Mesendoderm (in vitro differentiated cells): ENCODE measurements around the gene CIDEA.
"Not testable (repeated sequence)": the region's sequence is repeated elsewhere in the genome, so short reads cannot be mapped to it uniquely, and the experiment has no call there.

Experiments used
- DNase-seq: peaks from one replicate; pipeline ENCODE4 v3.0.0; 2013
- H2AK5ac ChIP-seq: 2 replicates; pipeline ENCODE4 v1.6.1; 2013; ENCODE audit warnings: low read length, inconsistent platforms
- H2BK120ac ChIP-seq: 2 replicates; pipeline ENCODE4 v1.6.1; 2013; ENCODE audit warnings: low read depth, mild to moderate bottlenecking, low read length, moderate library complexity, mixed read lengths
- H2BK15ac ChIP-seq: replicated peaks from 2 replicates; pipeline ENCODE4 v1.6.1; 2013; ENCODE audit warnings: low read depth, mild to moderate bottlenecking, moderate library complexity
- H2BK5ac ChIP-seq: 2 replicates; pipeline ENCODE4 v1.6.1; 2013; ENCODE audit warnings: low read length, inconsistent platforms
- H3K18ac ChIP-seq: 2 replicates; pipeline ENCODE4 v1.6.1; 2013; ENCODE audit warnings: mild to moderate bottlenecking, low read length, mixed read lengths
- H3K23ac ChIP-seq: one replicate; pipeline ENCODE4 v1.6.1; 2013; ENCODE audit warnings: low read length
- H3K27ac ChIP-seq: 2 replicates; pipeline ENCODE4 v1.5.1; 2013; ENCODE audit warnings: low read depth, mild to moderate bottlenecking, inconsistent platforms, low read length, moderate library complexity
- H3K27me3 ChIP-seq: 2 replicates; pipeline ENCODE4 v1.6.1; 2013; ENCODE audit warnings: low read length, control low read depth, mild to moderate bottlenecking, inconsistent platforms; ENCODE audit not compliant: insufficient read depth, poor library complexity
- H3K36me3 ChIP-seq: 2 replicates; pipeline ENCODE4 v1.6.1; 2013; ENCODE audit warnings: low read length, inconsistent platforms; ENCODE audit not compliant: control insufficient read depth, insufficient read depth
- H3K4ac ChIP-seq: one replicate; pipeline ENCODE4 v1.6.1; 2013; ENCODE audit warnings: low read depth, mild to moderate bottlenecking, low read length, moderate library complexity
- H3K4me1 ChIP-seq: 2 replicates; pipeline ENCODE4 v1.6.1; 2013; ENCODE audit warnings: low read depth, low read length, inconsistent platforms; ENCODE audit not compliant: control insufficient read depth
- H3K4me2 ChIP-seq: 2 replicates; pipeline ENCODE4 v1.6.1; 2013; ENCODE audit warnings: low read length
- H3K4me3 ChIP-seq: 2 replicates; pipeline ENCODE4 v1.5.1; 2013; ENCODE audit warnings: mild to moderate bottlenecking, low read length
- H3K56ac ChIP-seq: one replicate; pipeline ENCODE4 v1.6.1; 2013; ENCODE audit warnings: low read length
- H3K79me1 ChIP-seq: 2 replicates; pipeline ENCODE4 v1.6.1; 2013; ENCODE audit warnings: low read length, inconsistent platforms
- H3K79me2 ChIP-seq: 2 replicates; pipeline ENCODE4 v1.6.1; 2013; ENCODE audit warnings: mild to moderate bottlenecking, low read length; ENCODE audit not compliant: control insufficient read depth, insufficient read depth
- H3K9ac ChIP-seq: 2 replicates; pipeline ENCODE4 v1.6.1; 2013; ENCODE audit warnings: low read length, inconsistent platforms
- H4K5ac ChIP-seq: one replicate; pipeline ENCODE4 v1.6.1; 2013; ENCODE audit warnings: low read length
- H4K8ac ChIP-seq: one replicate; pipeline ENCODE4 v1.6.1; 2013; ENCODE audit warnings: low read depth, mild to moderate bottlenecking, control low read depth, low read length, moderate library complexity
- WGBS: extraction: QIAGEN DNeasy Blood & Tissue Kit; methylation state at CpG from one replicate; pipeline ENCODE4 v1.1.7; 2013; ENCODE audit warnings: low lambda C conversion rate, missing lambda C conversion rate; ENCODE audit not compliant: insufficient coverage; ENCODE audit errors: extremely low coverage; 5-methylcytosine and 5-hydroxymethylcytosine counted together

Gene CIDEA

GRCh38 chr18:12230561-12230960 is 23.6 kb upstream of the CIDEA start:
- not testable (repeated sequence) for H3K36me3 ChIP-seq, H3K9ac ChIP-seq, H3K27me3 ChIP-seq, H2AK5ac ChIP-seq, H3K27ac ChIP-seq, H2BK15ac ChIP-seq, H4K5ac ChIP-seq, H3K18ac ChIP-seq, H4K8ac ChIP-seq, H3K79me2 ChIP-seq, H3K23ac ChIP-seq, H3K4me3 ChIP-seq, H2BK120ac ChIP-seq, DNase-seq, H3K56ac ChIP-seq, H3K4me1 ChIP-seq, H2BK5ac ChIP-seq, H3K4me2 ChIP-seq, H3K4ac ChIP-seq, H3K79me1 ChIP-seq
- WGBS: no CpG with 5 or more reads among the region's 8 CpGs

- H3K4me1 ChIP-seq: no peaks in the 10 kb centered on the region
- no peak overlapping the region for H2BK5ac ChIP-seq
- no peak overlapping the region for H2BK120ac ChIP-seq
- no peak for DNase-seq
- no peak overlapping the region for H2BK15ac ChIP-seq
- no peaks in the 10 kb centered on the region for H3K79me1 ChIP-seq
- no peak overlapping the region for H4K5ac ChIP-seq
- no peaks in the 10 kb centered on the region for H3K27me3 ChIP-seq
- H3K4ac ChIP-seq: no peak overlapping the region
- H3K79me2 ChIP-seq: no peaks in the 10 kb centered on the region
- H3K4me2 ChIP-seq: no peak overlapping the region
- WGBS: no CpG with 5 or more reads among the region's 17 CpGs
- no peak overlapping the region for H3K18ac ChIP-seq
- H3K36me3 ChIP-seq: no peaks in the 10 kb centered on the region
- H3K9ac ChIP-seq: no peak overlapping the region
- H4K8ac ChIP-seq: no peak overlapping the region
- H3K4me3 ChIP-seq: no peak overlapping the region
- H2AK5ac ChIP-seq: no peak overlapping the region
- H3K27ac ChIP-seq: no peak overlapping the region
- no peak overlapping the region for H3K56ac ChIP-seq
- H3K23ac ChIP-seq: no peak overlapping the region
These were observed 22.9 kb upstream of the CIDEA start for GRCh38 chr18:12231040-12231882.

DNA sequence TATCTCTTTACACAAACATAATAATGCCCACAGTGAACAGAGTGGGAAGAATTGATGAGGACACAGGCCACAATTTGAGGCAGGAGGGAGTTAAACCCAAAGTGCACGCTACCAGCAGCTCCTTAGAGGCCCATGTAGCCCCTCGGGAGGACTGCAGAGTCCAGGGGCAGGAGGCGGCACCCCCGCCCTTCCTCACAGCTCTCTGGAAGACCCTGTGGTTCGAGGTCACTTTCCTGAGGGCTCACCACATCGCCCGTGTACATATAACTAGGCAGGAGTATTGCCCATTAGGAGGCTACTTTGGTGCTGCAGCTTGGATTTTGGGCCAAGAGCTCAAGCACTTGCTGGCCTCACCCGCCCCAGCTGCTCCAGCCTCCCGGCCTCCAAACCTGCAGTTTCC is 22.2 kb upstream of the CIDEA start:
- Histone ChIP-seq H3K56ac (no peak overlapping the region), H3K23ac (no peak overlapping the region), H3K4me1 (no peaks in the 10 kb centered on the region), H3K79me2 (no peaks in the 10 kb centered on the region), H3K79me1 (no peaks in the 10 kb centered on the region), H2AK5ac (no peak overlapping the region), H3K4me2 (no peak overlapping the region), H2BK5ac (no peak overlapping the region), H2BK15ac (no peak overlapping the region), H3K18ac (no peak overlapping the region), H3K27ac (no peak overlapping the region), H3K9ac (no peak overlapping the region), H3K4me3 (no peak overlapping the region), H2BK120ac (no peak overlapping the region), H3K27me3 (no peaks in the 10 kb centered on the region), H4K5ac (no peak overlapping the region), H3K36me3 (no peaks in the 10 kb centered on the region), H4K8ac (no peak overlapping the region), H3K4ac (no peak overlapping the region)
- no peak for DNase-seq
- no CpG with 5 or more reads among the region's 9 CpGs for WGBS

DNA sequence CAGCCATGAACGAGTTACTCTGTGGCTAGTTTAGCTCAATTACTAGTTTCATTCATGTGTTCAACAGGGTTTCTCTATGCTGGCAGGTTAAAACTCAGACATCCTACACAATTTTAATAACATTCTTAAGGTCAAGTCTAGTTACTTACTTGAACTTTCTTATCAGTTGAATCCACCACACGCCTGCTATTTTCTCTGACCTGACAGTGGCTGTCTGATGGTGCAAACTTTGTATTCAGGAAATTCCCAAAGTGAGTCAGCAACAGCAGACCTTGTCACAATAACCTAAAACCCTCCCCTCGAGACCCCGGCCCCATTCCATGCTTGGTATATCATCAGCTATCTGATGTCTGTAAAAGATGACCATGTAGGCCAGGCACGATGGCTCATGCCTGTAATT is 20.8 kb upstream of the CIDEA start:
- Histone ChIP-seq H3K79me1 (no peaks in the 10 kb centered on the region), H3K9ac (no peak overlapping the region), H2BK5ac (no peak overlapping the region), H3K18ac (no peak overlapping the region), H3K23ac (no peak overlapping the region), H2AK5ac (no peak overlapping the region), H3K79me2 (no peaks in the 10 kb centered on the region), H2BK15ac (no peak overlapping the region), H3K27me3 (no peaks in the 10 kb centered on the region), H4K5ac (no peak overlapping the region), H2BK120ac (no peak overlapping the region), H3K4me2 (no peak overlapping the region), H3K4ac (no peak overlapping the region), H3K27ac (no peak overlapping the region), H3K4me3 (no peak overlapping the region), H3K56ac (no peak overlapping the region), H4K8ac (no peak overlapping the region), H3K4me1 (no peaks in the 10 kb centered on the region), H3K36me3 (no peaks in the 10 kb centered on the region)
- no peak for DNase-seq
- no CpG with 5 or more reads among the region's 5 CpGs for WGBS

DNA sequence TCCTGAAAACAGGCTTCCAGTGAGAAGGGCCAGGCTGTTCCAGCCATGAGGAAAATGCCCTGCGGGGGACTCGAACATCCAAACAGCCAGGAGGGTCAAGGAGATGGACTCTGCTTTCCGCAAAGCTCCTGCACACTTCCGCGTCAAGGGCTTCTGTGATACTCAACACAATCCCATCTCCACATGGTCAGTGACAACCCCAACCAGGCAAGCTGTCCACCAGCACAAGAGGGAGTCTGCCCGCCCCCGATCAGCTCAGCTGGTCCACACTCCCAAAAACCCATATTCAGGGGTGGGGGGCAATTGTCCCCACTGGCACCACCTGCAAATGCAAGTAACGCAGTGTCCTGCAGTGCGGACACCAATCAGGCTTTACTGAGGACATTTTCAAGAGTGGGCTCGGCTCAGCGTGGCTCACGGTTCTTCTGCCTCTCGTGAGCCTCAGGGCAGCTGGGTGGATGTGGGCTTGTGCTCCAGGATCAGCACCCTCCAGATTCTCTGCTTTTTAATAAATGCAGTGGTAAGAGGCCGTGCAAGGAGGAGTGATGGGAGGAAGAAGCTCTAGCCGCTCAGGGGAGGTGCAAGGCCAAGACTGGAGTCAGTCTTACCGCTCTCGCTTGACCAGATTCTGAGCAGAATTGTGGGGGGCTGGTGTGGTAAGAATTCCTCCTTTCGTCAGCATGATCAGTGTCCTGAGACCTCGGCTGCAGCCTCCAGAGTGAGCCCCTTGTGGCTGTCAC is 19.5 kb upstream of the CIDEA start:
- Histone ChIP-seq H3K4me2 (no peak overlapping the region), H4K5ac (no peak overlapping the region), H2AK5ac (no peak overlapping the region), H3K18ac (no peak overlapping the region), H3K79me2 (no peaks in the 10 kb centered on the region), H4K8ac (no peak overlapping the region), H2BK5ac (no peak overlapping the region), H3K79me1 (no peaks in the 10 kb centered on the region), H3K27ac (no peak overlapping the region), H3K27me3 (no peaks in the 10 kb centered on the region), H3K36me3 (no peaks in the 10 kb centered on the region), H3K4me1 (no peaks in the 10 kb centered on the region), H3K4ac (no peak overlapping the region), H3K4me3 (no peak overlapping the region), H3K23ac (no peak overlapping the region), H2BK15ac (no peak overlapping the region), H3K56ac (no peak overlapping the region), H3K9ac (no peak overlapping the region), H2BK120ac (no peak overlapping the region)
- no peak for DNase-seq
- WGBS: no CpG with 5 or more reads among the region's 19 CpGs
